Activated T-helper 1 cell treated with Interleukin-2 at 50 U/mL for 16 hours (primary cell): ENCODE measurements around the gene RNF157.
"Not testable (repeated sequence)": the region's sequence is repeated elsewhere in the genome, so short reads cannot be mapped to it uniquely, and the experiment has no call there.

Experiments
- DNase-seq: peaks from one replicate; pipeline ENCODE4 v3.0.0-alpha.2; 2020; ENCODE audit warnings: low read depth

The RNF157 gene

DNA sequence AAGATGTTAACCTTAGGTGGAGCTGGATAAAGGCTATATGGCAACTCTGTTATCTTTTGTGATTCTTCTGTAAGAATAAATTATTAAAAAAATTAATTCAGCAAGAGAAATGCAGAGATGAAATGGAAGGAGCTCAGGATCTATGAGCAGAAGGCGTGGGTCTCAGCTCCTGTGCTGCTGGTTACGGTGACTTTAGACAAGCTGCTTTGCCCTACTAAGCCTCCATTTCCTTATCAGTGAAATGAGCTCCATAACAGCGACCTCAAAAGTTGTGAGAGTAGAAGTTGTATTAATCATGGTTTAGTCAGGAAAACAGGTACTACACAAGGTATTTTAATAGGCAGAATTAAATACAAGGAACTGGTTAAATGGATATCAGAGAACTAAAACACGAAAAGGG lies 51.0 kb downstream of the RNF157 start:
- DNase-seq, result no peak

DNA sequence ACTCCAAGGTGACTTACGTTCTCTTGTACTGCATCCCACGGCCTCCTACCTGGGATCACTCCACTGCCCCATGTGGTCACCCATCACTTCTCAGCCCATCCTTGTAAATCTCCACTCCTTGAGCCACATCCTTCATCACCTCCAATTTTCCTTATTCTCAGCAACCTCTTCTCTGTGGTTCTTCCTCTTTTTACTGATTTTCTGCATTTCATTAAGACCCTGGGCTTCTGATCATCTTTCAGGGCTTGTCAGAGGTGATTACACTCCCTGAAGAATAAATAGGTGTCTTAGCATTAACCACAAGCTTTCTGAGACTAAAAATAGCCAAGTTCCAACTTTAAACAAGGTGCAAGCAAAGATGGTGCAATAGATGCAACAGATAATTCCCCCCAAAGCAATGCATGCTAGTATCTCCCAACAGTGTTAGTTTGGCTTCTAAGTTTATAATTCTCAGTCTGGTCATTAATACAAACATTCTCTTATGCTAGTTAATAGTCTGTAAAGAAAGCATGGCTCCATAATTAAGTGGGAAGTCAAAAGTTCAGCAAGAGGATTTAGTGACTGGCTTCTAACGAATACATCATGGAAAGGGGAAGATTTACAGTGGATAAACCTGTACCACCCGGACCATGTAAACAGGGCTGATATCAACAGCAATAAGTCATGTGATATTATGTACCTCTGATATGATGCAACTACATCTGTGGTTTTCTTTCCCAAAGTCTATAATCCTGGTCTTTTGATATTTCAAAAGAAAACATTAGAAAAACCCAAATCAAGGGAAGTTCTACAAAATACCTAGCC lies 51.9 kb downstream of the RNF157 start:
- no peak for DNase-seq

DNA sequence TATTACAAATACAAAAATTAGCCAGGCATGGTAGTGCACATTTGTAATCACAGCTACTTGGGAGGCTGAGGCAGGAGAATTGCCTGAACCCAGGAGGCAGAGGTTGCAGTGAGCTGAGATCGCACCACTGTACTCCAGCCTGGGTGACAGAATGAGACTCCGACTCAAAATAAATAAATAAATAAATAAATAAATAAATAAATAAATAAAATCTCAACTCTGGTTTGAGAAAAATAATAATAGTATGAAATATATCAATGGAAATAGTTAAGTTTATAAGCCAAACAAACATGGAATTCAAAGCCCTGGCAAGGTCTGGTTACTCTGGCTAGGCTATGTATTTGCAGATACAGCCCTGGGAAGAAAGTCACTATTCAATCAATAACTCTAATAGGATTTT lies 53.5 kb downstream of the RNF157 start:
- DNase-seq, result not testable (repeated sequence)

DNA sequence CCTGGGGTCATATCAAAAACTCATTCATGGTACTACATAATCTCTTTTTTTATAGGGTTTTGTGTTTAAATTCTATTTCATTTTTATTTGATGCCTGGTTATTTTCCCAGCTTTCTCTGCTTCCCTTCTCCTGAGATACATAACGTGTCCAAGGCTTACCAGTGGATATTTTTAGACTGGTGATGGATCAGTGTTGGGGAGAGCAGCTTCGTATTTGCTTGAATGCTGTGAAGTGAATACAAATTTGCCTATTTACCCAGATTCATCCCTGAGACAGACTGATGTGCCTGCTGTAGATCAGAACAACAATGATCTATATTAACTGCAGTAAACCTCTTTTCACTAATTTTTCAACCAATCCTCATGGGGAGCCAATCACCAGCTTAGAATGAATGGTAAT lies 56.0 kb downstream of the RNF157 start:
- no peak for DNase-seq

DNA sequence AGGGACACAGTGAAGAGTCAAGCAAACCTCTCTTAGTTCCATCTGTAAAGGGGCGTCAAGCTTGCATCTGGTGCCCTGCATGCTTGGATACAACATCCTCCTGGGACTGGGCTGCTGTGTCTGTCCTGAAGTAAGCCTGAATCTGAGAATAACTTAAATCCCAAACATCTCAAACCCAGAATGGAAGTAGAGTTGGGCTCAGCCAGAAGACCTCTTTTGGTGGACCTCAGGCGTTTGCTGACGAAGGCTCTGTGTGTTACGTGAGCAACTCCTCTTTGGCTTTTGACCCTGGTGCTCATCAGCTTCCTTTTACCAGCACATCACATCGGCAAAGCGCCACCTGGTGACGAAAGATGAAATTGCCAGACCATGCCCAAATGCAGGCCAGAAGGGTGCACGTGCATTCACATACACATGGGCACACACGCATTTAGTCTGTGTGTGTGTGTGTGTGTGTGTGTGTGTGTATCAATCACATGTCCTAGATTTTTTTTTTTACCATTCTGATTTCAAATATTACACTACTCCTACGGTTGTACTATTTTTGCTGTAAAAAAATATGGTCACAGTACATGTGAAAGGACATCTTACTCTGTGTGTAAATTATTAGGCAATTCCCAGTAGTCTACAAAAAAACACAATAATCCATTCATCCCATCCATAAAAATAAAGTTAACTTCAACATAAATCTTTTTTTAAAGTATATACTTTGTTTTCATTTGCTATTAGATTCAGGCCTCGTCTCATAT lies 58.1 kb downstream of the RNF157 start:
- peak; percentile 83 for DNase-seq

DNA sequence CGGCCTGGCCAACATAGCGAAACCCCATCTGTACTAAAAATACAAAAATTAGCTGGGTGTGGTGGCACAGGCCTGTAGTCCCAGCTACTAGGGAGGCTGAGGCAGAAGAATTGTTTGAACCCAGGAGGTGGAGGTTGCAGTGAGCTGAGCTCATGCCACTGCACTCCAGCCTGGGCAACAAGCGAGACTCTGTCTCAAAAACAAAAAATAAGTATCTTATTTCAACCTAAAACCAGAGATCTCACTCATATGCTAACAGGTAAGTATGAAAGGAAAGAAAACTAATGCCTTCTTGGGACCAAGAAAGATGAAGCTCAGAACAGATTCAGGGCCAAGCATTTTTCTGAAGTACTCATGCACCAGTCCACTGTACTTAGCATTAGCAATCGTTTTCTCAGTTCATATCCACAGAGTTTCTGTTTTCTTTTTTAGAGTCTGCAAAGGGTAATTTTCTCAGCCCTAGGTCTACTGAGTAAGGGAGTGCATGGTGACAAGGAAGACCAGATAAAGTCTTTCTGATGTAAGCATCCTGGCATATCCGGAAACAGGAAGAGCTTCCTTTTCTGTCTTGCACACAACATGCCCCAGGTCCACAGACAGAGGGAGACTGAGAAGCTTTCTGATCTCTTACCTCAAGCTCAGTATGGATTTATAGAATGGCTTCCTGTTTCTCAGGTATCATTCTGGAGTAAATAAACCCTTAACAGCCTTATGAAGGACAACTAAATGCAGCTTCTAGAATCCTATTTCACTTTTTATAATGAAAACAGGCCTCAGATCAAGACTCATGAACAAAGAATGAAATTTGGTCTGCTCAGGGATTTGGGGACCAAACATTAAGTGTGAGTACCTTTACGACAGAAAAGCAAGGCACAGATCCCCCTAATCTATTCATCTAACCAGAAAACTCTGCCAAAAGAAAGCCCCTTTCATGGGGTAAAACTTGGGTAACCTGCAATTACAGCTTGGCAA lies 60.5 kb downstream of the RNF157 start:
- peak; percentile 27 for DNase-seq

DNA sequence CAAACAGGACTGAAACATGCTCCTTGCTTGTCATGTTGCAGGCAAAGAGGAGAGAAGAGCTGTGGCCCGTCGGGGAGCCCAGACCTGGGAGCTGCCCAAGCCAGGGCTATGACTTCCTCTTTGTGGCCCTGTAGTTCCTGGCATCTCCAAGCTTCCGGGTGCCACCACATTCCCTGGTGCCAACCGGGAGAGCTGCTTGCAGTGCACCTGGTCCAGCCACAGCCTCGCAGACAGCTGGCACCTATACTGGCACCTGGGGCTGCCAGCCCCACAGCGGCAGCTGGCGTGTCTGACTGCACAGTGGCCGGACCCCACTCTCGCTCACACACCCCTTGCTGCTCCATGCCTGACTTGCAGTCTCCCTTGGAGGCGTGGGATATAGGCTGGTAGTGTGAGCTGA lies 62.2 kb downstream of the RNF157 start:
- no peak for DNase-seq

DNA sequence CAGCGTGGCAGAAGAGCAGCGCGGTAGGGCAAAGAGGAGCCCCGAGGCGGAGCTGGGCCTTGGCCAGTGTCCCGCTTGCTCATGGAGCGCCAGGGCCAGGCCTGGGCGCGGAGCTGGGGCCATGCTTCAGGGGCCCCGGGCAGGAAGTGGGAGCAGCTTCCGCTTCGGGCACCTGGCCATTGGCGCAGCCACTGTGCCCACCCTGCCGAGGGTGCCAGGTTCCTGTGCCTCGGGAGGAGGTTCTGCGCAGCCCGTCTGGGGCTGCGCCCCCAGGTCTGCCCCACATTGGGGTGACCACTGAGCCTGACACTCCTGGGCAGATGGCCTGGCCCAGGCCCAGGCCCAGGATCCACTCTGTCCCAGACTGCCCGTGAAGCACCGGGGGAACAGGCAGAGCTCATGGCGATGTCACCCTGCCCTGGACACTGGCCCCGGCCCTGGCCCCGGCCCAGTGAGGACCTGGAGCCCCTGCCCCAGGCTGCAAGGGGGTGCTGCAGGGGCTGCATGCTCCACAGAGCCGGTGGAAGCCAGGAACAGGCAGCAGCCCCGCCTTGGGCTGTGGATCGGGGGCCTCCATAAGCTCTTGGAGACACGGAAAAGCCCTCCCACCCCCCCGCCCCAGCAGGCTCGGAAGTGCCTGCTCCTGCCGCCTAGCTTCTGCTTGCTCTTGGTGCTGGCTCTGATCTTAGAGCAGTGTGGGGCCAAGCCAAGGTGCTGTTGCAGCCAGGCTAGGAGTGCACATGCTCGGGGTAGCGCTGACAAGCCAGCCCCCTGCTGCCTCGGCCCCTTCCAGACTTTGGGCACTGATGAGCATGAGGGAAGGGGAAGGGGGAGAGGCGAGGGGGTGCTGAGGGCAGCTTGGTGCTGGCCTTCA lies 63.4 kb downstream of the RNF157 start:
- no peak for DNase-seq

DNA sequence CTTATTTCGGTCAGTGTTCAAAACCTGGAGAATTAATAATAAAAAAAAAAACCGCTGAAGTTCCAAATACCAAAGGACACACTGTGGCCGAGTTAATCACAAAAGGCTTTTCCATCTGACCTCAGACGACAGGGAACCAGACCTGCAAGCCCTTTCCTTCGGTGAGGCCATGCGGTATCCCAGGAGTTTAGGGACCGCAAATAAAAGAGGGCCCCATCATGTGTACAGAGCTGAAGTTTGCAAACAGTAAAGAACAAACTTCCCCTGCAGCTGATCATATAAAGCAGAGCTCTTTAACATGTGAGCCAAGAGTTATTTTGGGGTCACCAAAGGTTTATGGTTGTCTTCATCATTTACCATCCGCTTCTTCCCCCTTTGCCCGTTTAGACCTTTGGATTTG lies 66.3 kb downstream of the RNF157 start:
- DNase-seq, result no peak

DNA sequence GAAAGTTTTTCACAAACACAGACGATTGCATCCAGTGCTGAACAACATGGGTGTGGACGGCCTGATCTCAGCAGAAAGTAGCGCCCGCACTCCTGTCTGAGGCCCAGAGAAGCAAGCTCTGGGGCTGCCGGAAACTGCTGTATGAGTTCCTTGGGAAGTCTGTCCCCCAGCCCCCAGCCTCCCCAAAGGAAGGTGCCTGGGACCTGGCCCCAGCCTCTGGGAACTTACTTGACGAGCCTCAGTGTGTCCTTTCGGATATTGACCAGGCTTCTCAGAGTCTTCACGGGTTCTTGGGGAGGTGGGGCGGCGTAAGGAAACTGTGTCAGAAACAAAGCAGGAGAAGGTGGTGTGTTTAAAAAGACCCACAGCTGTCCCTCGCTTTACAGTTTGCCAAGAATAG lies 66.8 kb downstream of the RNF157 start:
- DNase-seq, result no peak

DNA sequence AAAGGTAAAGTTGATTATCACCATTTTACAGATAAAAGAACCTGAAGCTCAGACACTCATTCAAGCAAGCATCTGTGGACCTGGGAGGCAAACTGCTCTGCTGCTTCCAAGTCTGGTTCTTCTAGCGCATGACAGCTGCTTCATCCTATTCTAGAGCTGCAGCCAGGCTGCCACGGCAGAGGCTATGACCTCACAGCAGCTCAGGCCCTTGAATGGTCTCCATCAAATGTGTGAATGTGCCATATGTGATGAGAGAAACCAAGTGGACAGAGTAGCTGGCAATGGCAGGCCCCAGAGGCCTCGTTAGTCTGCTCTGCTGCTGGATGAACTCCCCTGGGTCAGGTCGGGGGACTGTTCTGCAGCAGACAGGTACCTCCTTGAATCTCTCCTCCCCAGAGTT lies 68.6 kb downstream of the RNF157 start:
- DNase-seq, result no peak

DNA sequence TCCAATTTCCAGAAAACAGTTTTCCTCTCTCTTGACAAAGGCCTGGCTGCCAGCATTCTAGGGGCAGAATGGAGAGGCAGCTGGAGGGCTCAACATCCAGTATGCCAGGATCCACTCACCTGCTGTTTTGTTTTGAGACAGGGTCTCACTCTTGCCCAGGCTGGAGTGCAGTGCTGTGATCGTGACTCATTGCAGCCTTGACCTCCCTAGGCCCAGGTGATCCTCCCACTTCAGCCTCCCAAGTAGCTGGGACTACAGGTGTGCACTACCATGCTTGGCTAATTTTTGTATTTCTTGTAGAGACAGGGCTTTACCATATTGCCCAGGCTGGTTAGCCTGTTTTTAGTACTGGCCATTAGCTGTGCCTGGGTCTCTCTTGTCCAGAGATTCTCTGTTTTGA lies 70.2 kb downstream of the RNF157 start:
- no peak for DNase-seq

DNA sequence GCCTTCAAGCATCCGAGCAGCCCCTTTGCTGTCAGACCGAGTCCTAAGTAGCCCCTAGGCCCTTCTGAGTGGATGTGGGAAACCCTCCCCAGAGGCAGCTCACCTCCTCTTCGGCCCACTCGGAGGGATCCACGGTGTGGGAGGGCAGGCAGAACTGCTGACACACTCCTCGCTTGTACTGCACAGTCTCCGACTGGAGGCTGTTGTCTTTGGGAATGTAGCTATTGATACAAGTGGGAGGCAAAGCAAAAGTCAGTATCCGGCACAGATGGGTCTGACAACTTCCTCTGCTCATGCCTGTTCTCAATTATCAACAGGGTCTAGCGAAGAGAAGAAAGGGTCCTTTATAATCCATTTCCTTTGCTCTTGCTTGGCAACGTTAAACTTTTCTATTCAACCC lies 73.4 kb downstream of the RNF157 start:
- no peak for DNase-seq

DNA sequence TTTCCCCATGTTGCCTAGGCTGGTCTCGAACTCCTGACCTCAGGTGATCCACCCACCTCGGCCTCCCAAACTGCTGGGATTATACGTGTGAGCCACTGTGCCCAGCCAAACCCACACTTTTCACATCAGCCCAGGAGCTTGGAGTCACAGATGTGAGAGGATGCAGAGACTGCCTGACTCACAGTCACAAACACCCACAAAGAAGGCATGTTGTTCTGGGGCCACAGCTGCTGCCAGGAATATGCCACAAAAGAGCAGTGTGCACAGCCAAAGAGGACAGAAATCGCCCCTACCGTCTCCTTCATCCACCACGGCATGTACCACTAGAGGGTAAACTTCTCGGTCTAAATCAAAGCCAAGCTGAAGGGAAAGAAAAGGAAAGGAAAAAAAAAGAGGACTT lies 74.1 kb downstream of the RNF157 start:
- DNase-seq, result no peak

DNA sequence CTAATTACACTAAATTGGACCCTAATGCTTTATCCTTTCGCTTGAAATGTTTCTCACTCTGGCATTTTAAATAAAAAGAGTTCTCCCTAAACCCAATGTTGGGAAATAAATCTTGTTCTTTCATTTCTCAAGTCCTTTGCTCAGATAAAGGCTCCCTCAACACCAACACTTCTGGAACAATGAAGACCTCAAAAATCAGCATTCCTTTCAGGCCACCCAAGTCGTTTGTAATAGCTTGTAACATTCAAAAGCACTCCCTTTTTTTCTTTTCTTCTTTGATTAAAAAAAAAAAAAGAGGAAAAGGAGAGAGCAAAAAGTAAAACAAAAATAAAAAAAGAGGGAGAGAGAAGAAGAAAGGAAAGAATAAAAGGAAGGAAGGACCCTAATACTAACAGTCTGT lies 76.0 kb downstream of the RNF157 start:
- DNase-seq, result no peak

DNA sequence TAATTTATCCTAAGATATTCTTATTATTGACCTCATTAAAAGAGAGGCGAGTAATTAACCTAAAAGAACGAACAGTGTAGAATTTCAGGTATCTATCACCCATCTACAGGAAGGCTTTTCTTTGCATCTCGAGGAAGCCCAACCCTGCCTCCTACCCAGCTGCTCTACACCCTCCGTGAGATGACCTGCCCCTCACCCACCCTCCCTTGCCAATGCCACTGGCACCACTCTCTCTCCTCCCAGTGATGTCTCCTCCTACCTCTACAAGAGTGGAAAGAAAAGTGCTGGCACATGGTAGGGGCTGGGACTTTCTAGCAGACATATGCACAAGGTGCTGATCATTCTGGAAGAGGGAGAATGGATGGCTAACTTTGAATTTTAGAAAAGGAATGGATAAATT lies 76.4 kb downstream of the RNF157 start:
- DNase-seq, result no peak

DNA sequence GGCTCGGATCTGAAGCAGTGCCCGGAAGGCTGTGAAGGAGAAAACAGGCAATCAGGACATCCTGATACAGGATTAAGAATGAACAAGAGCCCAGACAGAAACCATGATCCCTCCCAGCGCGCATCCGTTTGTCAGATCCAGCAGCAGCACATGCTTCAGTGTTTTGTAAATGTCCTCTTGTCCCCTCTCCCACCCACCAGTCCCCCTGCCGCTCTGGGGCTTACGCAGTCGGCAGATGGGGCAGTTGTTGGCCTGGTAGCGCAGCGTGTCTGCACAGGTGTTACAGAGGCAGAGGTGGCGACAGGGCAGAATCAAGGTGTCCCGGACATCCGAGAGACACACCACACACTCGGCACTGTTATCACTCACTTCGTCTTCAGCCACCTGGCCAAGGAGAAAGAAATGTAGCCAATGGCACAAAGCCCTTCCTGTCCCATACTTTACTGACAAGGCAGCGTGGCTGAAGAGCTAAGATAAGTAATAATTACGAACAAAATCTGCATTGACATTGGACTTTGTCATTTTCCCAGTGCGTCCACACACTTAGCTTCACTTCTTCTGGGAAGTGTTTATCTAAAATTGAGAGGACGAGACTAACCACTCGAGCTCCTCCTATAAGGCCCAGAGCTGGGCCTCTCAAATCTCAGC lies 78.5 kb downstream of the RNF157 start:
- DNase-seq, result no peak

DNA sequence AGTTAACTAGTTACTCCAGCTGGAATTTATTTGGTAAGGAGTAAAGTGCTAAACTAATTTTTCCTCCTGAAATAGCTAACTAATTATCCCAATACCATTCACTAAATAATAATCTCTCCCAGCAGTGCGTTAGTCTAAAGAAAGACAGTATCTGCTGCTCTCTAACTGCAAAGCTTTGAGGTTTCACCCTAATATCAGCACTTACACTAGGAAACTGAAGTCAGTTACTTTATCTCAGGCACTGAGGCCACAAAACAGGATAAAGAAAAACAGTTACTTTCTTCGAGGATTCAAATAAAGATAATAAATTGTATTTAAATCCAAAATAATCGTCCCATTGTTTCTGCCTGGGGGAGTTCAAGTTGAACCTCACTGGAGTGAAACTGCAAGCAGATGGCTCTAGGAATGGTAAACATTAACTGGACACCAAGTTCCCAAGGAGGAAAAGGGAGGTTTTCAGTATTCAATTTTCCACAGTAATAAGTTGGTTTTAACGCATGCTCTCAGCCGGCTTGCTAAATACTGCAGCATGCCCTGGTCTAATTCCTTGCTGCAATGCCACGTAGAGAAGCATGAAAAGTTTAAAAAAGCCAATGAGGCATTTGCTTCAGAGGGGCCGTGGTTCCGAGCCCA lies 79.3 kb downstream of the RNF157 start:
- no peak for DNase-seq

DNA sequence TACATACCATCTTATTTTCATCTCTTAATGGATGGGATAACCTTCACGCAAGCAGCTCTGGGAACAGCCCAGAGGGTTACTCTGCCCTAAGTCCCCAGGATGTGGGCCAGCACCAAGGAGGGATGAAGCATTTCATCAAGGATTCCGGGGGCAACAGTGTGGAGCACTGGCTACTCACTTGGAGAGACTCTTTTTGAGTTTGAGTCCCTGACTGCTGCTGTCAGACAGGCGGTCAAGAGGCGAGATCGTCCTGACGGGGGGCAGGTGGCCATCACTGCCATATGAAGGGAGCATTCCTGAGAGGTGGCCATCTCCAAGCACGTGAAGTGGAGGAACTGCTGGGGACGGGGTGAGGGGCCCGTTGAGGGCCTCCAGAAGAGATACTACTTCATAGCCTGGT lies 81.1 kb downstream of the RNF157 start:
- DNase-seq, result no peak

DNA sequence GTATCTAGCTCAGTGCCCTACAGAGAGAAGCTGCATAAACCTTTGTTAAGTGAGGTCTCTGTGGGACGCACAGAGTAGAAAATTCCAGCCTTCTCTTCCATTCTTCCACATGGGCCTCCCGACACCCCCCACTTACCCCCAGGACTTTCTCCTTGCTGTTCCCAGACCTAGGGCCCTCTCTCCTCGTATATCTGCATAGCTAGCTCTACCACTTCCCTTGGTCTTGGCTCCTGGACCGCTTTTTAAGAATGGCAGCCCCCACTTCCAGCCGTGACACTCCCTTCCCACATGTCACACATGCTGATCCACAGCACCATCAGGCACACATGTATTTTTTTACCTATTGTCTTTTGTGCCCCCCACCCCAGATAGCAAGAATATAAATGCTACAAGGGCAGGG lies 82.5 kb downstream of the RNF157 start:
- DNase-seq, result no peak

DNA sequence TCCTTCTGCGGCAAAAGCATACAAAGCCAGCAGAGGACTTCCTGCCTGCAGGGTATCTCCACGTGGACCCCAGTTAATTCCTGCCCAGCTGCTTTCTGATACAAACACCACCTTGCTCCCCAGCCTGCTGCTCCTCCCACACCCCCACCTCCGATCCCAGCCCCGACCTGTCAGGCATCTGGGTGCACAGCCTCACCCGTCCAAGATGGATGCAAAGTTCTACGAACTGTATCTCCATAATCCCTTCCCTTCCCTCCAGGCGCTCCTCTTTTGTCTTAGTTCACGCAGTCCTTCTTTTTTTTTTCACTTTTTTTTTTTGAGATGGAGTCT lies 83.7 kb downstream of the RNF157 start:
- no peak for DNase-seq
